K562 (cell line): ENCODE data around the gene IQCC. TPM values are rescaled to one million over a fixed set of nuclear protein-coding genes. Genes with fewer than 3 reads are reported as not detected.
A peak's percentile ranks its signal among the peaks of the same experiment; 100 is the strongest.

ENCODE experiments used
- CEBPZ ChIP-seq: fragments of 150-350 bp; IDR thresholded peaks from 2 replicates; pipeline ENCODE4 v1.6.1; 2014; ENCODE audit warnings: low read depth, mild to moderate bottlenecking, low read length, borderline replicate concordance
- DDX20 ChIP-seq: fragments of 450-650 bp; IDR thresholded peaks from 2 replicates; pipeline ENCODE4 v1.6.1; 2016; ENCODE audit warnings: missing genetic modification characterization, low read depth, mild to moderate bottlenecking, missing compliant biosample characterization, moderate library complexity
- FOXM1 ChIP-seq, 2 experiments: fragments of 450-650 bp in 1 of 2; sonication (generic) in 1 of 2; formaldehyde crosslinking in 1 of 2; IDR thresholded peaks; 2 replicates each; pipeline versions ENCODE4 v1.6.1 to v1.9.0; 2017 to 2022; ENCODE audit warnings: low read depth in 2 of 2, mild to moderate bottlenecking in 2 of 2, missing genetic modification reagents in 1 of 2, moderate library complexity in 1 of 2
- MGA ChIP-seq: fragments of 450-650 bp; IDR thresholded peaks from 2 replicates; pipeline ENCODE4 v1.6.1; 2016; ENCODE audit warnings: mild to moderate bottlenecking, moderate library complexity
- PREB ChIP-seq: sonication (generic); formaldehyde crosslinking; IDR thresholded peaks from 2 replicates; pipeline ENCODE4 v1.8.1; 2023; ENCODE audit warnings: mild to moderate bottlenecking, missing genetic modification reagents
- TEAD1 ChIP-seq, 2 experiments: fragments of 450-650 bp in 1 of 2; sonication (generic) in 1 of 2; formaldehyde crosslinking; IDR thresholded peaks; 2 replicates each; pipeline versions ENCODE4 v1.4.0 to v1.8.0; 2020 to 2022; ENCODE audit warnings: mild to moderate bottlenecking in 2 of 2, missing genetic modification reagents in 1 of 2
- polyA plus RNA-seq, 8 experiments: library from polyadenylated mRNA; depleted of rRNA in 4 of 8; stranded (reverse) in 5 of 8; unstranded in 3 of 8; fragments of >200 nt; fragmentation: Nextera tagmentation in 2 of 8; fragmentation: Illumina TruSeq in 1 of 8; extraction: Ambion mirVana in 2 of 8; extraction: Trizol in 1 of 8; gene quantifications; 2 replicates each; pipeline versions ENCODE4 v1.2.1 to v1.2.3, GENCODE V29; 2011 to 2014; ENCODE audit warnings: inconsistent platforms in 1 of 8, missing spikeins in 1 of 8
- total RNA-seq, 7 experiments: library from RNA; depleted of rRNA in 6 of 7; stranded (reverse); fragments of >200 nt in 6 of 7; fragmentation: Illumina TruSeq in 2 of 7; extraction: Trizol in 2 of 7; gene quantifications; 2 replicates each; pipeline versions ENCODE4 v1.2.1 to v1.2.3, GENCODE V29; 2011 to 2021; ENCODE audit warnings: low replicate concordance in 1 of 7
- TF ChIP-seq, protein P1 (sequence below): fragments of 450-650 bp; formaldehyde crosslinking; IDR thresholded peaks from 2 replicates; pipeline ENCODE4 v1.4.0; 2020; ENCODE audit warnings: mild to moderate bottlenecking, moderate library complexity

The IQCC gene
- total and polyA plus RNA-seq, 9 of the 15 experiments (the other 6 are each of a cell fraction or from before 2014, with no cell fraction given) = 8.1 to 16.5 (median 10.7) TPM

DNA sequence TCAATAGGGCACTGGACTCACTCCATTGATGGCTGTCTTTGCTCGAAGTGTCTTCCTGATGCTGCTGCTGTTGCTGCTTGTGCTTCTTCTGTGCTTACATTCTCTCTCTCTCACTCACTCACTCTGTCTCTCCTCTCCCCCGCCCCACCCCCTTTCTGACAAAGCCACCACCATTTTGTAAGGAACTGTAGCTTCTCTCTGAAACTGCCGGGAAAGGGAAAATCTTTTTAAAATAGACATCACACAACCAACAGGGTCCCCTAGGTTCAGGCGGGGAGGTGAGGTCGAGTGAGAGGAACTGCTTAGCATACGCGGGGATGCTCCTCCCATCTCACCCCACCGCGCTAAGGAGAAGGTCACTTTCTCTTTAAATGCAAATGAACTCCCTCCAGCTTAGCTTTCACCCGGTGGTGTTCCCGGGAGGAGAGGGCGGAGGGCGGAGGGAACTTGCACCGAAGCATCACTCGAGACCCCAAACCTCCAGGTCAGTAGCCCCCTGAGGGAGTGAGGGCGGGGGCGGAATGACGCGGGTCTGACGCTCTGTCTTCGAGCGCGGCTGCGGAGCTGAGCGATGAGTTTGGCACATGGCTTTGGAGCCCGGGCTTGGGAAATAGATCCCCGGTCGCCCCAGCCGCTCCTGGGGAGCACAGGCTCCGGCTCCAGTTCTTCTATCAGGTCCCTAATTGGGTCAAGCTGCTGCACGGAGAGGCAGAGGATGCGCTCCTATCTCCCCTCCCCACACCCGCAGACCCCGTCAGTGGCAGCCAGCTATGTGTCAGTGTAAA, 5.1 kb upstream of the IQCC start, which contains the start of gene CCDC28B (continued):
- peak; percentile 99 for TF ChIP-seq MGA
- no peak for TF ChIP-seq DDX20 (tag)
- TF ChIP-seq CEBPZ = no peak
- TF ChIP-seq TEAD1 (CRISPR knock-in tag; IDR thresholded peaks at IDR 0.05) = peak in 1 of 2 experiments; percentile 59; a peak in 1 of 4 replicates
- peak; percentile 45; the same call in 1 of the 2 replicates for TF ChIP-seq FOXM1 (IDR thresholded peaks at IDR 0.05; ENCODE audit: low read depth)
- TF ChIP-seq FOXM1 (CRISPR knock-in tag; IDR thresholded peaks at IDR 0.05; ENCODE audit: low read depth) = peak; percentile 88
- no peak for TF ChIP-seq PREB (CRISPR knock-in tag)
- TF ChIP-seq, protein P1, sequence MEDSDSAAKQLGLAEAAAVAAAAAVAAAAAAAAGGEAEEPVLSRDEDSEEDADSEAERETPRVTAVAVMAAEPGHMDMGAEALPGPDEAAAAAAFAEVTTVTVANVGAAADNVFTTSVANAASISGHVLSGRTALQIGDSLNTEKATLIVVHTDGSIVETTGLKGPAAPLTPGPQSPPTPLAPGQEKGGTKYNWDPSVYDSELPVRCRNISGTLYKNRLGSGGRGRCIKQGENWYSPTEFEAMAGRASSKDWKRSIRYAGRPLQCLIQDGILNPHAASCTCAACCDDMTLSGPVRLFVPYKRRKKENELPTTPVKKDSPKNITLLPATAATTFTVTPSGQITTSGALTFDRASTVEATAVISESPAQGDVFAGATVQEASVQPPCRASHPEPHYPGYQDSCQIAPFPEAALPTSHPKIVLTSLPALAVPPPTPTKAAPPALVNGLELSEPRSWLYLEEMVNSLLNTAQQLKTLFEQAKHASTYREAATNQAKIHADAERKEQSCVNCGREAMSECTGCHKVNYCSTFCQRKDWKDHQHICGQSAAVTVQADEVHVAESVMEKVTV (CRISPR knock-in tag) = peak; percentile 34; the same call in 1 of the 2 replicates
